Omental fat pad (tissue), 4 donors: Measurements from ENCODE around the gene RBL1. TPM values are rescaled to one million over a fixed set of nuclear protein-coding genes. Genes with fewer than 3 reads are reported as not detected.
"Not testable (repeated sequence)": the region's sequence is repeated elsewhere in the genome, so short reads cannot be mapped to it uniquely, and the experiment has no call there.

Experiments used
- ATAC-seq: fragments of 150-250 bp; one replicate; pipeline ENCODE4 v1.9.1; 2016; ENCODE audit warnings: mild to moderate bottlenecking, moderate library complexity; ENCODE audit not compliant: low FRiP score
- DNase-seq: peaks from one replicate; pipeline ENCODE4 v3.0.0-alpha.2; 2019; ENCODE audit warnings: low spot score
- CTCF ChIP-seq, 3 donors: fragments of 450-650 bp; IDR thresholded peaks; one replicate each; pipeline ENCODE4 v1.5.1; 2016 to 2017; ENCODE audit warnings: antibody characterized with exemption in 3 of 3, mild to moderate bottlenecking in 3 of 3, moderate library complexity in 2 of 3
- total RNA-seq, 4 donors: library from RNA; depleted of rRNA; stranded (reverse); fragments of >200 nt; gene quantifications; one replicate each; pipeline ENCODE4 v1.1.0, GENCODE V29; 2016

Gene RBL1
- total RNA-seq, 4 donors from 2014 or later = 2.6 to 8.7 (median 5.3) TPM

- no peak for TF ChIP-seq CTCF (IDR thresholded peaks at IDR 0.05)
- DNase-seq (no peak), ATAC-seq (no peak)
These were observed 52.5 kb downstream of the RBL1 start for GRCh38 chr20:37042986-37043972.

- not testable (repeated sequence) for DNase-seq, ATAC-seq
These were observed 56.4 kb downstream of the RBL1 start for GRCh38 chr20:37039366-37039765.

- ATAC-seq (no peak), DNase-seq (no peak)
- no peak for TF ChIP-seq CTCF (IDR thresholded peaks at IDR 0.05)
These were observed 63.7 kb downstream of the RBL1 start for GRCh38 chr20:37032077-37032476.

- no peak for TF ChIP-seq CTCF (IDR thresholded peaks at IDR 0.05)
- DNase-seq (no peak), ATAC-seq (no peak)
These were observed 75.2 kb downstream of the RBL1 start for GRCh38 chr20:37020636-37021035.

GRCh38 chr20:37012631-37013030, 83.2 kb downstream of the RBL1 start:
- DNase-seq, ATAC-seq: not testable (repeated sequence)

- not testable (repeated sequence) for ATAC-seq, DNase-seq
These were observed 83.9 kb downstream of the RBL1 start for GRCh38 chr20:37011858-37012257.

- no peak for TF ChIP-seq CTCF (IDR thresholded peaks at IDR 0.05)
- ATAC-seq = no peak
- no peak for DNase-seq
These were observed 84.7 kb downstream of the RBL1 start for GRCh38 chr20:37011147-37011546.

GRCh38 chr20:37007898-37008649, 87.7 kb downstream of the RBL1 start:
- no peak for DNase-seq
- ATAC-seq = no peak
- TF ChIP-seq CTCF (IDR thresholded peaks at IDR 0.05) = no peak

GRCh38 chr20:37005062-37005942, 90.5 kb downstream of the RBL1 start:
- not testable (repeated sequence) for ATAC-seq, DNase-seq

- not testable (repeated sequence) for ATAC-seq, DNase-seq
These were observed 94.2 kb downstream of the RBL1 start for GRCh38 chr20:37001634-37002033.

- ATAC-seq, DNase-seq: not testable (repeated sequence)
These were observed 95.6 kb downstream of the RBL1 start for GRCh38 chr20:37000171-37000570.
